CD4-positive, CD25-positive, alpha-beta regulatory T cell (primary cell): ENCODE measurements around the gene PLA2G4B. TPM values are rescaled to one million over a fixed set of nuclear protein-coding genes. Genes with fewer than 3 reads are reported as not detected.

Experiments used
- ATAC-seq, 2 donors: fragments of 150-1000 bp; cut with Tn5 transposase; one replicate each; pipeline ENCODE4 v1.10.0; 2021; ENCODE audit warnings: low read depth in 2 of 2, moderate number of reproducible peaks in 2 of 2, moderate library complexity in 1 of 2
- DNase-seq, 3 donors: peaks; one replicate each; pipeline versions ENCODE4 v3.0.0 to v3.0.0-alpha.2; 2012 to 2022; ENCODE audit warnings: mixed read lengths in 1 of 3
- H3K27ac ChIP-seq: one replicate; pipeline ENCODE4 v1.7.0; 2013; ENCODE audit warnings: mild to moderate bottlenecking, low read length; ENCODE audit not compliant: insufficient read depth, poor library complexity, severe bottlenecking
- H3K27me3 ChIP-seq: one replicate; pipeline ENCODE4 v1.7.0; 2013; ENCODE audit warnings: low read length; ENCODE audit not compliant: control insufficient read depth, insufficient read depth
- H3K36me3 ChIP-seq: one replicate; pipeline ENCODE4 v1.7.0; 2013; ENCODE audit warnings: mild to moderate bottlenecking, low read length, moderate library complexity; ENCODE audit not compliant: control insufficient read depth, insufficient read depth
- H3K4me1 ChIP-seq: 2 replicates; pipeline ENCODE4 v1.7.0; 2013; ENCODE audit warnings: mild to moderate bottlenecking, low read length; ENCODE audit not compliant: insufficient read depth, control insufficient read depth, poor library complexity, severe bottlenecking
- H3K4me3 ChIP-seq: one replicate; pipeline ENCODE4 v1.7.0; 2013; ENCODE audit warnings: low read depth, mild to moderate bottlenecking, low read length, moderate library complexity
- H3K9me3 ChIP-seq, 2 experiments: 1 replicate in 1 of 2; 2 replicates in 1 of 2; pipeline ENCODE4 v1.7.0; 2013; ENCODE audit warnings: low read length in 2 of 2, mild to moderate bottlenecking in 1 of 2, moderate library complexity in 1 of 2; ENCODE audit not compliant: control insufficient read depth in 2 of 2
- H3K27ac Mint-ChIP-seq, 3 donors: one replicate each; pipeline ENCODE4 v1.8.0; 2020 to 2022; ENCODE audit warnings: mild to moderate bottlenecking in 3 of 3, mixed read lengths in 3 of 3, moderate library complexity in 2 of 3
- H3K27me3 Mint-ChIP-seq: one replicate; pipeline ENCODE4 v1.8.0; 2022; ENCODE audit warnings: mild to moderate bottlenecking, mixed read lengths
- H3K36me3 Mint-ChIP-seq: one replicate; pipeline ENCODE4 v1.8.0; 2020; ENCODE audit warnings: mixed read lengths
- H3K4me1 Mint-ChIP-seq, 4 donors: one replicate each; pipeline ENCODE4 v1.8.0; 2020 to 2022; ENCODE audit warnings: mixed read lengths in 4 of 4, mild to moderate bottlenecking in 1 of 4
- H3K4me3 Mint-ChIP-seq, 4 donors: one replicate each; pipeline ENCODE4 v1.8.0; 2020 to 2022; ENCODE audit warnings: mild to moderate bottlenecking in 4 of 4, mixed read lengths in 4 of 4, moderate library complexity in 3 of 4
- H3K9me3 Mint-ChIP-seq, 7 donors: one replicate each; pipeline ENCODE4 v1.8.0; 2020 to 2022; ENCODE audit warnings: mixed read lengths in 7 of 7, mild to moderate bottlenecking in 3 of 7, moderate library complexity in 2 of 7
- polyA plus RNA-seq, 4 donors: library from polyadenylated mRNA; unstranded; fragments of 300-500 nt; fragmentation: Illumina TruSeq; gene quantifications; one replicate each; pipeline ENCODE4 v1.2.3, GENCODE V29; 2021
- total RNA-seq: library from RNA; stranded (reverse); gene quantifications from one replicate; pipeline ENCODE4 v1.2.3, GENCODE V29; 2022

PLA2G4B gene
- total and polyA plus RNA-seq, 5 donors from 2014 or later: 0.42 to 30.1 (median 2.3) TPM

DNA sequence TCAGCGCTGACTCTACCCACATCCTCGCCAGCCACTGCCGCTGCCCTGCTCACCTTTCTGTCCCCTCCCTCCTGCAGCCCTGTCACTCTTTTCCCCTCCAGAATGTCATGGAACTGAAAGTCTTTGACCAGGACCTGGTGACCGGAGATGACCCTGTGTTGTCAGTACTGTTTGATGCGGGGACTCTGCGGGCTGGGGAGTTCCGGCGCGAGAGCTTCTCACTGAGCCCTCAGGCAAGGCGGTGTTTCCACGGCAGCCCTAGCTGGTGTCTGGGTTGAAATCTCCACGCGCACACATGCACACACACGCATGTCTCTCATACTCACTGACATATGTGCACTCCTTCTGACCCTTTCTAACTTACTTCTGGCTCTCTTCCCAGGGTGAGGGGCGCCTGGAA lies 2.0 kb downstream of the PLA2G4B start:
- DNase-seq (no peak), ATAC-seq (no peak)
- H3K4me1 Mint-ChIP-seq: peaks cover 0 to 5% (median 0%) of the 10 kb centered on the region in 4 donors
- no peak overlapping the region for H3K4me3 Mint-ChIP-seq
- Histone ChIP-seq H3K4me1 (no peaks in the 10 kb centered on the region), H3K4me3 (no peak overlapping the region), H3K27me3 (no peaks in the 10 kb centered on the region), H3K36me3 (peaks cover 20% of the 10 kb centered on the region), H3K9me3 (no peaks in the 10 kb centered on the region), H3K27ac (no peak overlapping the region)
- no peaks in the 10 kb centered on the region for H3K27me3 Mint-ChIP-seq
- no peaks in the 10 kb centered on the region for H3K9me3 Mint-ChIP-seq
- no peak overlapping the region for H3K27ac Mint-ChIP-seq
- H3K36me3 Mint-ChIP-seq: peaks cover 5% of the 10 kb centered on the region

- no peak overlapping the region for H3K27ac Mint-ChIP-seq
- H3K27ac ChIP-seq: no peak overlapping the region
Measured at GRCh38 chr15:41841131-41841530, 2.5 kb downstream of the PLA2G4B start.

DNA sequence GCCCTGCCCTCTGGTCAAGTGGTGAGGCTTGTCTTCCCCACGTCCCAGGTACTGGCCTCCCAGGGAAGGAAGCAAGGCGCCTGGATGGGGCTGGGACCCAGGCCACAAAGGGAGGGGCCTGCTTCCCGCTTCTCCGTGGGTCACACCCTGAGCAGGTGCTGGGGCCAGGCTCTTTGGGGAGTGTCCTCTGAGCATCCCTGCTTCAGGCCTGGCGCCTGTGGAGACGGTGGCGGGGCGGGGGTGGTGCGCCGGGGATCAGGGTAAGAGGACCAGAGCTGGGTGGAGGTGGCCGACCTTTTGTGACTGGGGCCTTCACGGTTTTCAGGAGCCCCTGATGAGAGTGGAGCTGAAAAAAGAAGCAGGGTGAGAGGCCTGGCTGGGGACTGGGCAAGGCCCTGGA lies 3.6 kb downstream of the PLA2G4B start:
- H3K36me3 Mint-ChIP-seq: peaks cover 2% of the 10 kb centered on the region
- H3K27me3 ChIP-seq: no peaks in the 10 kb centered on the region
- ATAC-seq: no peak
- H3K9me3 ChIP-seq: no peaks in the 10 kb centered on the region
- peaks cover 0 to 2% (median 0%) of the 10 kb centered on the region in 4 donors for H3K4me1 Mint-ChIP-seq
- peaks cover 34% of the 10 kb centered on the region for H3K36me3 ChIP-seq
- no peak overlapping the region for H3K4me3 Mint-ChIP-seq
- H3K27ac ChIP-seq: no peak overlapping the region
- no peak overlapping the region for H3K27ac Mint-ChIP-seq
- no peaks in the 10 kb centered on the region for H3K27me3 Mint-ChIP-seq
- no peak for DNase-seq
- no peaks in the 10 kb centered on the region for H3K4me1 ChIP-seq
- H3K9me3 Mint-ChIP-seq: no peaks in the 10 kb centered on the region
- no peak overlapping the region for H3K4me3 ChIP-seq

More at GRCh38 chr15:41841131-41841530, 2.5 kb downstream of the PLA2G4B start:
- no peaks in the 10 kb centered on the region for H3K9me3 Mint-ChIP-seq
- no peak overlapping the region for H3K4me3 Mint-ChIP-seq
- peaks cover 0 to 5% (median 0%) of the 10 kb centered on the region in 4 donors for H3K4me1 Mint-ChIP-seq
- H3K4me1 ChIP-seq: no peaks in the 10 kb centered on the region
- H3K4me3 ChIP-seq: no peak overlapping the region
- peaks cover 5% of the 10 kb centered on the region for H3K36me3 Mint-ChIP-seq
- H3K27me3 Mint-ChIP-seq: no peaks in the 10 kb centered on the region
- no peaks in the 10 kb centered on the region for H3K27me3 ChIP-seq
- no peak for ATAC-seq
- H3K9me3 ChIP-seq: no peaks in the 10 kb centered on the region
- peaks cover 24% of the 10 kb centered on the region for H3K36me3 ChIP-seq
- no peak for DNase-seq

DNA sequence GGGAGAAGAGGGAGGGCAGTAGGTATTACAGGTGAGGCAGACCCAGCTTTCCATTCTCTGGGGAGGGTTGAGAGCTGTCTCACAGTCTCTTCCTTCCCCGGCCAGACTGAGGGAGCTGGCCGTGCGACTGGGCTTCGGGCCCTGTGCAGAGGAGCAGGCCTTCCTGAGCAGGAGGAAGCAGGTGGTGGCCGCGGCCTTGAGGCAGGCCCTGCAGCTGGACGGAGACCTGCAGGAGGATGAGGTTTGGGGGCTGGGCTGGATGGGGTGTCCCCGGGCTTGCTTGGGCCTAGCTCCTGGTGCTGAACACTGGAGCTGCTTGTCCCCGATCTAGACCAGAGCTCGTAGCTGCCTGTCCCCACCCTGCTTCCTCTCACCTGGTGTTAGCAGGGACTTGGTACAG lies 4.9 kb downstream of the PLA2G4B start:
- H3K27ac Mint-ChIP-seq: no peak overlapping the region
- Histone ChIP-seq H3K27me3 (no peaks in the 10 kb centered on the region), H3K27ac (no peak overlapping the region), H3K36me3 (peaks cover 39% of the 10 kb centered on the region), H3K4me1 (no peaks in the 10 kb centered on the region), H3K4me3 (no peak overlapping the region), H3K9me3 (no peaks in the 10 kb centered on the region)
- H3K27me3 Mint-ChIP-seq: no peaks in the 10 kb centered on the region
- peak overlapping the region in 1 of 4 donors; percentile 27 for H3K4me3 Mint-ChIP-seq
- H3K36me3 Mint-ChIP-seq: peaks cover 5% of the 10 kb centered on the region
- DNase-seq (no peak), ATAC-seq (no peak)
- no peaks in the 10 kb centered on the region for H3K9me3 Mint-ChIP-seq
- peaks cover 0 to 3% (median under 1%) of the 10 kb centered on the region in 4 donors for H3K4me1 Mint-ChIP-seq

GRCh38 chr15:41844814-41845213 lies 6.2 kb downstream of the PLA2G4B start:
- Histone ChIP-seq H3K4me3 (no peak overlapping the region), H3K4me1 (no peaks in the 10 kb centered on the region), H3K36me3 (peaks cover 39% of the 10 kb centered on the region), H3K9me3 (no peaks in the 10 kb centered on the region), H3K27me3 (no peaks in the 10 kb centered on the region), H3K27ac (no peak overlapping the region)
- Mint-ChIP-seq H3K4me3 (no peak overlapping the region), H3K36me3 (peaks cover 7% of the 10 kb centered on the region), H3K4me1 (peaks cover 0 to 3% (median under 1%) of the 10 kb centered on the region in 4 donors), H3K27ac (no peak overlapping the region), H3K9me3 (no peaks in the 10 kb centered on the region), H3K27me3 (no peaks in the 10 kb centered on the region)
- ATAC-seq (no peak), DNase-seq (no peak)

DNA sequence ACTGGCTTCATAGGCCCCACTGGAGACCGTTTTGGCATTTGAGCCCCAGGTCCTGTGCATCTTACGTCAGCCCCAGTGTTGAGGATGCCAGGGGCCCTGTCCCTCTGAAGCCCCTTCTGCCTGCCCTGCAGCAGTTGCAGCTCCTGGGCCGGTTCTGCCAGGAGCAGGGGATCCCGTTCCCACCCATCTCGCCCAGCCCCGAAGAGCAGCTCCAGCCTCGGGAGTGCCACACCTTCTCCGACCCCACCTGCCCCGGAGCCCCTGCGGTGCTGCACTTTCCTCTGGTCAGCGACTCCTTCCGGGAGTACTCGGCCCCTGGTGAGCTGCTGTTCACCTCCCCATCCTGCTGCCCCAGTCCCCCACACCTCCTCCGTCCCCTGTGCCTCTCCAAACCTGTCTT lies 8.6 kb downstream of the PLA2G4B start:
- no peaks in the 10 kb centered on the region for H3K9me3 Mint-ChIP-seq
- Histone ChIP-seq H3K27ac (no peak overlapping the region), H3K27me3 (no peaks in the 10 kb centered on the region), H3K4me1 (no peaks in the 10 kb centered on the region), H3K36me3 (peaks cover 37% of the 10 kb centered on the region), H3K4me3 (no peak overlapping the region), H3K9me3 (no peaks in the 10 kb centered on the region)
- DNase-seq (no peak), ATAC-seq (no peak)
- no peaks in the 10 kb centered on the region for H3K27me3 Mint-ChIP-seq
- H3K27ac Mint-ChIP-seq: peak overlapping the region in 1 of 3 donors; percentile 86
- no peak overlapping the region for H3K4me3 Mint-ChIP-seq
- H3K4me1 Mint-ChIP-seq: peaks cover 0 to 4% (median 2%) of the 10 kb centered on the region in 4 donors
- peaks cover 7% of the 10 kb centered on the region for H3K36me3 Mint-ChIP-seq

DNA sequence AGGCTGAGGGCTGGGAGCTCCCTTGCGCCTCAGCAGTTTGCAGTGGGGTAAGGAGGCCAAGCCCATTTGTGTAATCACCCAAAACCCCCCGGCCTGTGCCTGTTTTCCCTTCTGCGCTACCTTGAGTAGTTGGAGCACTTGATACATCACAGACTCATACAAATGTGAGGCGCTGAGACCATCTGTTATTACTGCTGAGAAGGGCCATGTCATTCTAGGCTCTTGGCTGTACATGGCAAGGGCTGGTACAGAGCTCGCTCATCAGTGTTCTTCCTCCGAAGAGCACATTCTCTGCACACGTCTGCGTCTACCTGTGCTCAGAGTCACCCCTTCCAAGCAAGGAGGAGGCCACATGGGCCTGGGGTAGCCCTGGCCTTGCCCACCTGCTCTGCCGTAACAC lies 9.3 kb downstream of the PLA2G4B start:
- H3K27me3 ChIP-seq: no peaks in the 10 kb centered on the region
- no peaks in the 10 kb centered on the region for H3K9me3 Mint-ChIP-seq
- H3K36me3 Mint-ChIP-seq: peaks cover 7% of the 10 kb centered on the region
- no peak overlapping the region for H3K27ac ChIP-seq
- H3K36me3 ChIP-seq: peaks cover 37% of the 10 kb centered on the region
- ATAC-seq: no peak
- peaks cover 0 to 4% (median 2%) of the 10 kb centered on the region in 4 donors for H3K4me1 Mint-ChIP-seq
- no peak for DNase-seq
- no peak overlapping the region for H3K4me3 ChIP-seq
- H3K4me1 ChIP-seq: no peaks in the 10 kb centered on the region
- H3K4me3 Mint-ChIP-seq: no peak overlapping the region
- H3K27me3 Mint-ChIP-seq: no peaks in the 10 kb centered on the region
- peak overlapping the region in 1 of 3 donors; percentile 31 for H3K27ac Mint-ChIP-seq
- no peaks in the 10 kb centered on the region for H3K9me3 ChIP-seq

GRCh38 chr15:41848631-41849030 lies 10.0 kb downstream of the PLA2G4B start:
- DNase-seq (no peak), ATAC-seq (no peak)
- Histone ChIP-seq H3K4me1 (no peaks in the 10 kb centered on the region), H3K27me3 (no peaks in the 10 kb centered on the region), H3K36me3 (peaks cover 31% of the 10 kb centered on the region), H3K4me3 (no peak overlapping the region), H3K27ac (no peak overlapping the region), H3K9me3 (no peaks in the 10 kb centered on the region)
- no peaks in the 10 kb centered on the region for H3K9me3 Mint-ChIP-seq
- H3K27ac Mint-ChIP-seq: peak overlapping the region in 1 of 3 donors; percentile 31
- no peak overlapping the region for H3K4me3 Mint-ChIP-seq
- H3K27me3 Mint-ChIP-seq: no peaks in the 10 kb centered on the region
- H3K36me3 Mint-ChIP-seq: peaks cover 7% of the 10 kb centered on the region
- peaks cover 0 to 4% (median 2%) of the 10 kb centered on the region in 4 donors for H3K4me1 Mint-ChIP-seq
